ENCODE results near the gene TPSAB1.
"Not testable (repeated sequence)": the region's sequence is repeated elsewhere in the genome, so short reads cannot be mapped to it uniquely, and the experiment has no call there.

Gene TPSAB1

GRCh38 chr16:1221628-1222552, 18.6 kb upstream of the TPSAB1 start:
- TF ChIP-seq POLR2A (IDR thresholded peaks at IDR 0.05; ENCODE audit: extremely low read depth, insufficient read length), result no peak
- TF ChIP-seq, protein P1, sequence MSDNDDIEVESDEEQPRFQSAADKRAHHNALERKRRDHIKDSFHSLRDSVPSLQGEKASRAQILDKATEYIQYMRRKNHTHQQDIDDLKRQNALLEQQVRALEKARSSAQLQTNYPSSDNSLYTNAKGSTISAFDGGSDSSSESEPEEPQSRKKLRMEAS (IDR thresholded peaks at IDR 0.05; ENCODE audit: low read depth, low read length), result no peak
- TF ChIP-seq, protein P2, sequence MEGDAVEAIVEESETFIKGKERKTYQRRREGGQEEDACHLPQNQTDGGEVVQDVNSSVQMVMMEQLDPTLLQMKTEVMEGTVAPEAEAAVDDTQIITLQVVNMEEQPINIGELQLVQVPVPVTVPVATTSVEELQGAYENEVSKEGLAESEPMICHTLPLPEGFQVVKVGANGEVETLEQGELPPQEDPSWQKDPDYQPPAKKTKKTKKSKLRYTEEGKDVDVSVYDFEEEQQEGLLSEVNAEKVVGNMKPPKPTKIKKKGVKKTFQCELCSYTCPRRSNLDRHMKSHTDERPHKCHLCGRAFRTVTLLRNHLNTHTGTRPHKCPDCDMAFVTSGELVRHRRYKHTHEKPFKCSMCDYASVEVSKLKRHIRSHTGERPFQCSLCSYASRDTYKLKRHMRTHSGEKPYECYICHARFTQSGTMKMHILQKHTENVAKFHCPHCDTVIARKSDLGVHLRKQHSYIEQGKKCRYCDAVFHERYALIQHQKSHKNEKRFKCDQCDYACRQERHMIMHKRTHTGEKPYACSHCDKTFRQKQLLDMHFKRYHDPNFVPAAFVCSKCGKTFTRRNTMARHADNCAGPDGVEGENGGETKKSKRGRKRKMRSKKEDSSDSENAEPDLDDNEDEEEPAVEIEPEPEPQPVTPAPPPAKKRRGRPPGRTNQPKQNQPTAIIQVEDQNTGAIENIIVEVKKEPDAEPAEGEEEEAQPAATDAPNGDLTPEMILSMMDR (IDR thresholded peaks at IDR 0.05; ENCODE audit: low read depth, low read length), result no peak
- H3K4me3 ChIP-seq (ENCODE audit: low read depth, low read length), result no peak overlapping the region
- no peak for DNase-seq (ENCODE audit: low read depth)

GRCh38 chr16:1222553-1223354, 17.8 kb upstream of the TPSAB1 start:
- TF ChIP-seq, protein P1 (IDR thresholded peaks at IDR 0.05; ENCODE audit: low read depth, low read length), result no peak
- no peak for DNase-seq (ENCODE audit: low read depth)
- H3K4me3 ChIP-seq (ENCODE audit: low read depth, low read length), result no peak overlapping the region

- TF ChIP-seq POLR2A (IDR thresholded peaks at IDR 0.05; ENCODE audit: extremely low read depth, insufficient read length) (no peak), MYC (IDR thresholded peaks at IDR 0.05; ENCODE audit: low read depth, low read length) (no peak)
- TF ChIP-seq, protein P2 (IDR thresholded peaks at IDR 0.05; ENCODE audit: low read depth, low read length), result no peak
- H3K4me3 ChIP-seq (ENCODE audit: low read depth, low read length), result no peak overlapping the region
- no peak for DNase-seq (ENCODE audit: low read depth)
Measured at GRCh38 chr16:1223355-1224214, 16.9 kb upstream of the TPSAB1 start.

DNA sequence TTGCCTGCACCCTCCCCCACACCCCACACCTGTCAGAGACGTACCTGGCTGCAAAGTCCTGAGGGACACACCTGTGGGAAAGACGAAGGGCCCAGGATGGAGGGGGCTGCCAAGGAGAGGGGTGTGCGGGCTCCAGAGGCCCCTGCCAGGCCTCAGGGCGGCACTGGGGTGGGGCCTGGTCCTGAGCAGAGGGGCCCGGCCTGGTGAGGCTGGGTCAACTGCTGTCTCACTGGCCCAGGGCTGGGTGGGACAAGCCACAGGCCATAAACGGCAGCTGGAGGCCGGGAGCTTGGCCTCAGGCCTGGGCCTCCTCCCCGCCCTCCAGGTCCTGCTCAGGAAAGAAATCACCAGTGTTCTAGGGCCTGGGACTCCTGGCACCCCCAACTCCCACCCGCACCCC, 15.9 kb upstream of the TPSAB1 start:
- TF ChIP-seq, protein P2 (IDR thresholded peaks at IDR 0.05; ENCODE audit: low read depth, low read length), result no peak
- TF ChIP-seq POLR2A (IDR thresholded peaks at IDR 0.05; ENCODE audit: extremely low read depth, insufficient read length) (no peak), MYC (IDR thresholded peaks at IDR 0.05; ENCODE audit: low read depth, low read length) (no peak)
- TF ChIP-seq, protein P1 (IDR thresholded peaks at IDR 0.05; ENCODE audit: low read depth, low read length), result no peak
- DNase-seq (ENCODE audit: low read depth), result no peak
- H3K4me3 ChIP-seq (ENCODE audit: low read depth, low read length), result no peak overlapping the region

- TF ChIP-seq, protein P2 (IDR thresholded peaks at IDR 0.05; ENCODE audit: low read depth, low read length), result no peak
- TF ChIP-seq POLR2A (IDR thresholded peaks at IDR 0.05; ENCODE audit: extremely low read depth, insufficient read length), result no peak
- no peak for TF ChIP-seq MYC (IDR thresholded peaks at IDR 0.05; ENCODE audit: low read depth, low read length)
- TF ChIP-seq, protein P1 (IDR thresholded peaks at IDR 0.05; ENCODE audit: low read depth, low read length), result no peak
- no peak within 1 kb of the TSS for H3K4me3 ChIP-seq (ENCODE audit: low read depth, low read length)
Measured at GRCh38 chr16:1225051-1225451, 15.5 kb upstream of the TPSAB1 start, which contains the start of gene TPSG1. TPSG1 (minus strand) TSS chr16:1225268; CDS start chr16:1225252, 16 bp downstream.

DNA sequence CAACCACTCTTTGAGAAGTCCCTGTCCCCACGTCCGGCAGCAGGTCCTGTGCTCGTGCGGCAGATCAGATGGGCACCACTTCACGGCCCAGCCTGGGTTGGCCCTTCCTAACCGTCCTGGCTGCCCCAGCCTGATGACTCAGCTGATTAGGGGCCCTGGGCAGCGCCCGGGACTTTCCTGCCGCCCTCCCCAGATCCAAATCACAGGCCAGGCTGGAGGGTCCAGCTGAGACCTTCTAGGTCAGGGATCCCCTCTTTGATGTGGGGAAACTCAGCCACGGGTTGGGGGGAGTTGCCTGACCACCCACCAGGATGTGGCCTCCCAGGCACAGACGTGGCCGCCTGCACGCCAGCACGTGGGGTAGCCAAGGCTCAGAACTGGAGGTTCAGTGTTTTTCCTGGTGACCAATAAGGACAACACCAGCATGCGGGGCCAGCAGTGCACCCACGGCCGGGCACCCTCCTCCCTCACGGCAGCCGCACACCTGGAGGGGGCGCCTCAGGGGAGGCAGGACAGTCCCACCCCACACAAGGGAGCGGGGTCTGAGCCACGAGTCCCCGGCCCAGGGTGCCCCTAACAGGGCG, 14.7 kb upstream of the TPSAB1 start:
- not testable (repeated sequence) for DNase-seq (ENCODE audit: low read depth)

More at GRCh38 chr16:1225051-1225451, 15.5 kb upstream of the TPSAB1 start, which contains the start of gene TPSG1:
- no peak for DNase-seq (ENCODE audit: low read depth)

DNA sequence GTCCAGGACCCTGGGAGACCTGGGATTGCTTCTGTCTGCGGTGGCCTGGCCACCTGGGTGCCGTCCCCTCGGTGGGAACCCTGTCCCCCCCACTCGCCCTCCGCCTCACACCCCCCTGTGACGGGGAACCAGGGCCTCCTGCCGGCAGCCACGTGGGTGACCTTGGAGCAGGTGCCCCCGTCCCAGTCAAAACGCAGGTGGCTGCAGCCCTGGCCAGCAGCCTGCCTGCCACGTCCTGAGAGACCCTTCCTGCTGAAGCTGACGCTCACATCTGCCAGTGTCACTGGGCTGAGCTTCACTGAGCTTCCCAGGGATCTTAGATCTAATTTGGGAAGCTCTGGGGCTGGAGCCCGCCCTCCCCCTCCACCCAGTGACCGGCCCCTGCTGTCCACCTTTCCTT, 13.8 kb upstream of the TPSAB1 start:
- not testable (repeated sequence) for H3K4me3 ChIP-seq (ENCODE audit: low read depth, low read length); DNase-seq (ENCODE audit: low read depth)

More for the DNA sequence above, 14.7 kb upstream of the TPSAB1 start:
- not testable (repeated sequence) for H3K4me3 ChIP-seq (ENCODE audit: low read depth, low read length)

DNA sequence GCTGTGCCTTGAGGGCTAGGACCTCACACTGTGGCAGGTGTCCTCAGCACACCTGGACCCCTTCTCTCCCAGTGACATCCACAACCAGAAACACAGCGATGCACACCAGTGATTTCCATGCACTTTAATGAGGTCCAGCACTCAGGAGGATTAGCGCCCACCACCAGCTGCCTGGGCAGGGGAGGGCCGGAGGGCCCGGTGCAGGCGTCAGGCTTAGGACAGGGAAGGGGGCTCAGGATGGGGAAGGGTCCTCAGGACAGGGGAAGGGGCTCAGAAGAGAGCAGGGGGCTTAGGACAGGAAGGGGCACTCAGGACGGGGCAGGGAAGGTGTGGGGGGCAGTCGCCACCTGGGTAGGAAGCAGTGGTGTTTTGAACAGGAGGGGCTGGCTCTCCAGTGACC, 12.3 kb upstream of the TPSAB1 start:
- not testable (repeated sequence) for DNase-seq (ENCODE audit: low read depth); H3K4me3 ChIP-seq (ENCODE audit: low read depth, low read length)

- H3K4me3 ChIP-seq (ENCODE audit: low read depth, low read length); DNase-seq (ENCODE audit: low read depth): not testable (repeated sequence)
Measured at GRCh38 chr16:1229476-1229875, 11.0 kb upstream of the TPSAB1 start.

DNA sequence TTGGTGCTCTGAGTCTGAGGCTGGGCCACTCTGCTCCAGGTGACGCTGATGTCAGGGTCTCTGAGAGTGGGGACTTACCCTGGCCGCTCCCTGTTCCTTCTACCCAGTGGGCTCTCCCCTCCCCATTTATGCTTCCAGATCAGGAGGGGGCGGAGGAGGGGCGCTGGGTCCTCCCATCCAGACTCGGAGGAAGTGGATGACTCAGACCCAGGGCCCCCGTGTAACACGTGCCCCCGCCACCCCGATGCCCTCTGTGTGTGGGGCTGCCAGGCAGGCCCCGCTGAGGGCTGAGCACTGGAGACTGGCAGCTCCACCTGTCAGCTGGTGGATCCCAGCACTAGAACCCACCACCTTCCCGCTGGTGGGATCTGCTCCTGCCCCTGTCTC, 10.4 kb upstream of the TPSAB1 start, which contains the start of gene TPSB2:
TSS of gene TPSB2 (minus strand) at position 101 of the 387 bp plus-strand sequence. CDS start 233 bp downstream, outside the sequence.
- H3K4me3 ChIP-seq (ENCODE audit: low read depth, low read length); DNase-seq (ENCODE audit: low read depth): not testable (repeated sequence)
